SK-N-SH treated with all-trans-retinoic acid at 6 μM for 48 hours (cell line): Measurements from ENCODE around the gene C1R.

Source experiments
- ATAC-seq: fragments of 200-7000 bp; cut with Tn5 transposase; 3 replicates; pipeline ENCODE4 v1.9.1; 2020; ENCODE audit warnings: mild to moderate bottlenecking, moderate library complexity
- ARNTL ChIP-seq: fragments of 450-650 bp; formaldehyde crosslinking; IDR thresholded peaks from 2 replicates; pipeline ENCODE4 v1.5.0; 2020; ENCODE audit warnings: low read depth, mild to moderate bottlenecking, moderate library complexity, borderline replicate concordance
- BACH2 ChIP-seq: fragments of 250-450 bp; sonication (Bioruptor Pico); IDR thresholded peaks from 2 replicates; pipeline ENCODE4 v1.9.0; 2021; ENCODE audit warnings: mild to moderate bottlenecking, borderline replicate concordance
- CREB5 ChIP-seq: fragments of 250-450 bp; sonication (Bioruptor Pico); IDR thresholded peaks from 2 replicates; pipeline ENCODE4 v1.5.1; 2020; ENCODE audit warnings: low read depth, mild to moderate bottlenecking, moderate library complexity
- CSDC2 ChIP-seq: fragments of 250-450 bp; sonication (Bioruptor Pico); IDR thresholded peaks from 2 replicates; pipeline ENCODE4 v1.5.0; 2020; ENCODE audit warnings: mild to moderate bottlenecking, moderate library complexity
- ESRRG ChIP-seq: fragments of 250-450 bp; sonication (Bioruptor Pico); IDR thresholded peaks from 2 replicates; pipeline ENCODE4 v1.6.1; 2021; ENCODE audit warnings: mild to moderate bottlenecking
- GLIS3 ChIP-seq: fragments of 250-450 bp; sonication (Bioruptor Pico); IDR thresholded peaks from 2 replicates; pipeline ENCODE4 v1.5.0; 2020; ENCODE audit warnings: mild to moderate bottlenecking, moderate library complexity
- ISL1 ChIP-seq: fragments of 250-450 bp; sonication (Bioruptor Pico); IDR thresholded peaks from 2 replicates; pipeline ENCODE4 v2.1.2; 2022; ENCODE audit warnings: mild to moderate bottlenecking, moderate library complexity
- OSR1 ChIP-seq: fragments of 250-450 bp; sonication (Bioruptor Pico); IDR thresholded peaks from 2 replicates; pipeline ENCODE4 v1.8.0; 2022; ENCODE audit warnings: moderate library complexity, mild to moderate bottlenecking, inconsistent platforms
- PPARA ChIP-seq: fragments of 250-450 bp; sonication (Bioruptor Pico); IDR thresholded peaks from 2 replicates; pipeline ENCODE4 v1.5.0; 2020; ENCODE audit warnings: mild to moderate bottlenecking, borderline replicate concordance
- RARB ChIP-seq: fragments of 250-450 bp; sonication (Bioruptor Pico); IDR thresholded peaks from 2 replicates; pipeline ENCODE4 v1.8.0; 2021; ENCODE audit warnings: mild to moderate bottlenecking, moderate library complexity
- SNAI2 ChIP-seq: fragments of 250-450 bp; sonication (Bioruptor Pico); IDR thresholded peaks from 2 replicates; pipeline ENCODE4 v1.5.0; 2020; ENCODE audit warnings: mild to moderate bottlenecking, moderate library complexity
- TCF4 ChIP-seq: fragments of 250-450 bp; sonication (Bioruptor Pico); IDR thresholded peaks from 2 replicates; pipeline ENCODE4 v1.8.0; 2021; ENCODE audit warnings: mild to moderate bottlenecking, moderate library complexity, borderline replicate concordance
- TOX ChIP-seq: fragments of 250-450 bp; sonication (Bioruptor Pico); IDR thresholded peaks from 2 replicates; pipeline ENCODE4 v1.8.0; 2021; ENCODE audit warnings: mild to moderate bottlenecking, moderate library complexity, borderline replicate concordance
- ZC3H10 ChIP-seq: fragments of 250-450 bp; sonication (Bioruptor Pico); IDR thresholded peaks from 2 replicates; pipeline ENCODE4 v1.5.1; 2021; ENCODE audit warnings: mild to moderate bottlenecking, moderate library complexity
- ZFP3 ChIP-seq: fragments of 250-450 bp; sonication (Bioruptor Pico); IDR thresholded peaks from 2 replicates; pipeline ENCODE4 v1.5.0; 2020; ENCODE audit warnings: mild to moderate bottlenecking, moderate library complexity
- ZFP30 ChIP-seq: fragments of 450-650 bp; formaldehyde crosslinking; IDR thresholded peaks from 2 replicates; pipeline ENCODE4 v1.5.0; 2022; ENCODE audit warnings: mild to moderate bottlenecking, moderate library complexity
- ZNF565 ChIP-seq: fragments of 450-650 bp; formaldehyde crosslinking; conservative IDR thresholded peaks from 2 replicates; pipeline ENCODE4 v1.5.0; 2020; ENCODE audit warnings: low read depth, mild to moderate bottlenecking, moderate library complexity
- ZNF70 ChIP-seq: fragments of 450-650 bp; formaldehyde crosslinking; IDR thresholded peaks from 2 replicates; pipeline ENCODE4 v1.5.0; 2020; ENCODE audit warnings: mild to moderate bottlenecking, moderate library complexity
- ZNF8 ChIP-seq: fragments of 450-650 bp; formaldehyde crosslinking; IDR thresholded peaks from 2 replicates; pipeline ENCODE4 v1.5.0; 2020; ENCODE audit warnings: mild to moderate bottlenecking, moderate library complexity
- TF ChIP-seq, protein P1 (sequence below): fragments of 250-450 bp; sonication (Bioruptor Pico); IDR thresholded peaks from 2 replicates; pipeline ENCODE4 v1.8.0; 2021; ENCODE audit warnings: low read depth, mild to moderate bottlenecking, moderate library complexity, borderline replicate concordance
- TF ChIP-seq, protein P2 (sequence below): fragments of 250-450 bp; sonication (Bioruptor Pico); IDR thresholded peaks from 2 replicates; pipeline ENCODE4 v1.5.1; 2021; ENCODE audit warnings: mild to moderate bottlenecking, moderate library complexity

C1R gene

GRCh38 chr12:7103837-7104584 lies 11.8 kb upstream of the C1R start:
- ATAC-seq = no peak
- TF ChIP-seq ISL1 (no peak), ZFP3 (CRISPR knock-in tag) (no peak), TOX (no peak), ESRRG (CRISPR knock-in tag) (no peak), ZNF565 (CRISPR knock-in tag) (no peak), PPARA (CRISPR knock-in tag) (no peak), SNAI2 (CRISPR knock-in tag) (no peak), ARNTL (CRISPR knock-in tag) (no peak), BACH2 (CRISPR knock-in tag) (no peak), TCF4 (CRISPR knock-in tag) (no peak), GLIS3 (CRISPR knock-in tag) (no peak)
- TF ChIP-seq, protein P1, sequence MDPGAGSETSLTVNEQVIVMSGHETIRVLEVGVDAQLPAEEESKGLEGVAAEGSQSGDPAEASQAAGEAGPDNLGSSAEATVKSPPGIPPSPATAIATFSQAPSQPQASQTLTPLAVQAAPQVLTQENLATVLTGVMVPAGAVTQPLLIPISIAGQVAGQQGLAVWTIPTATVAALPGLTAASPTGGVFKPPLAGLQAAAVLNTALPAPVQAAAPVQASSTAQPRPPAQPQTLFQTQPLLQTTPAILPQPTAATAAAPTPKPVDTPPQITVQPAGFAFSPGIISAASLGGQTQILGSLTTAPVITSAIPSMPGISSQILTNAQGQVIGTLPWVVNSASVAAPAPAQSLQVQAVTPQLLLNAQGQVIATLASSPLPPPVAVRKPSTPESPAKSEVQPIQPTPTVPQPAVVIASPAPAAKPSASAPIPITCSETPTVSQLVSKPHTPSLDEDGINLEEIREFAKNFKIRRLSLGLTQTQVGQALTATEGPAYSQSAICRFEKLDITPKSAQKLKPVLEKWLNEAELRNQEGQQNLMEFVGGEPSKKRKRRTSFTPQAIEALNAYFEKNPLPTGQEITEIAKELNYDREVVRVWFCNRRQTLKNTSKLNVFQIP (CRISPR knock-in tag) = no peak

DNA sequence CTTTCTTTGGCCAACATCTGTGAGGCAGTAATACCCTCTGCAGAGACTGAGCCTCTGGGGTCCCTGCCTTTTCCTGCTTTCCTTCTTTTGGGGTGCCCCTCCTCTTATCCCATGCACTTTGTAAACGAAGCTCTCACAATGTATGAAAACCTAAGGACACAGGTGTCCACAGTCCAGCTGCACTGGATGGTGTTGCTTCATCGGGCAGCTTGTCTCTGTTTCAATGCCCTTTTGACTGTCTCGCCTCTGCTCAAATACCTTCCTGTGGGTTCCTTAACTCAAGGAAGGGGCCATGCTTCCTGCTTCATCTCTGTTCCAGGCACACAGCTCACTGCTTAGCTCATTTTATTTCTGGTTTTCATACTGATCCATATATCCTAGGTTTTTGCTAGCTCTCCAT lies 10.3 kb upstream of the C1R start:
- ATAC-seq = no peak
- TF ChIP-seq CSDC2 (no peak), ZFP30 (CRISPR knock-in tag) (no peak), CREB5 (CRISPR knock-in tag) (no peak), ISL1 (no peak)
- TF ChIP-seq, protein P2, sequence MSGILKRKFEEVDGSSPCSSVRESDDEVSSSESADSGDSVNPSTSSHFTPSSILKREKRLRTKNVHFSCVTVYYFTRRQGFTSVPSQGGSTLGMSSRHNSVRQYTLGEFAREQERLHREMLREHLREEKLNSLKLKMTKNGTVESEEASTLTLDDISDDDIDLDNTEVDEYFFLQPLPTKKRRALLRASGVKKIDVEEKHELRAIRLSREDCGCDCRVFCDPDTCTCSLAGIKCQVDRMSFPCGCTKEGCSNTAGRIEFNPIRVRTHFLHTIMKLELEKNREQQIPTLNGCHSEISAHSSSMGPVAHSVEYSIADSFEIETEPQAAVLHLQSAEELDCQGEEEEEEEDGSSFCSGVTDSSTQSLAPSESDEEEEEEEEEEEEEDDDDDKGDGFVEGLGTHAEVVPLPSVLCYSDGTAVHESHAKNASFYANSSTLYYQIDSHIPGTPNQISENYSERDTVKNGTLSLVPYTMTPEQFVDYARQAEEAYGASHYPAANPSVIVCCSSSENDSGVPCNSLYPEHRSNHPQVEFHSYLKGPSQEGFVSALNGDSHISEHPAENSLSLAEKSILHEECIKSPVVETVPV (CRISPR knock-in tag) = no peak

GRCh38 chr12:7101694-7102131 lies 9.5 kb upstream of the C1R start:
- no peak for ATAC-seq
- TF ChIP-seq GLIS3 (CRISPR knock-in tag) (no peak), BACH2 (CRISPR knock-in tag) (no peak), PPARA (CRISPR knock-in tag) (no peak), ARNTL (CRISPR knock-in tag) (no peak), ZNF565 (CRISPR knock-in tag) (no peak), TOX (no peak), ZFP30 (CRISPR knock-in tag) (no peak), ESRRG (CRISPR knock-in tag) (no peak), ISL1 (no peak), CREB5 (CRISPR knock-in tag) (no peak), OSR1 (CRISPR knock-in tag) (no peak), ZNF70 (CRISPR knock-in tag) (no peak), SNAI2 (CRISPR knock-in tag) (no peak), ZNF8 (CRISPR knock-in tag) (no peak), ZFP3 (CRISPR knock-in tag) (no peak), CSDC2 (no peak), RARB (CRISPR knock-in tag) (no peak), ZC3H10 (CRISPR knock-in tag) (no peak)
- TF ChIP-seq, protein P1 (CRISPR knock-in tag) = no peak
- TF ChIP-seq, protein P2 (CRISPR knock-in tag) = no peak
